A204.1 (cell line): ENCODE data around the gene FAM236D.
"Not testable (repeated sequence)": the region's sequence is repeated elsewhere in the genome, so short reads cannot be mapped to it uniquely, and the experiment has no call there.

Experiments used
- FAIRE-seq: peaks from 2 replicates; lab custom pipeline; 2012; peaks lifted over from hg19 to GRCh38; lab: Jason Lieb, UNC

Gene FAM236D

GRCh38 chrX:72808110-72808509, at the start of gene FAM236D:
Gene FAM236D, minus strand, starts transcription at chrX:72808210. Its CDS starts 100 bp downstream, at chrX:72808110.
- FAIRE-seq: not testable (repeated sequence)

- FAIRE-seq: peak; percentile 30
These were observed 29.5 kb upstream of the FAM236D start for GRCh38 chrX:72837532-72837931.

GRCh38 chrX:72830701-72831100, 22.7 kb upstream of the FAM236D start:
- FAIRE-seq: not testable (repeated sequence)

GRCh38 chrX:72790390-72790789, 17.6 kb downstream of the FAM236D start:
- not testable (repeated sequence) for FAIRE-seq

- not testable (repeated sequence) for FAIRE-seq
These were observed 19.9 kb downstream of the FAM236D start for GRCh38 chrX:72788142-72788541.

- not testable (repeated sequence) for FAIRE-seq
These were observed 24.0 kb downstream of the FAM236D start for GRCh38 chrX:72783964-72784363.

GRCh38 chrX:72783365-72783936, 24.6 kb downstream of the FAM236D start:
- not testable (repeated sequence) for FAIRE-seq

GRCh38 chrX:72782560-72782959, 25.4 kb downstream of the FAM236D start, which contains the start of gene FAM236B:
Gene FAM236B, minus strand, starts transcription at chrX:72782660. Its CDS starts 100 bp downstream, at chrX:72782560.
- FAIRE-seq: not testable (repeated sequence)

- FAIRE-seq: not testable (repeated sequence)
These were observed 29.9 kb downstream of the FAM236D start for GRCh38 chrX:72778146-72778545.

- FAIRE-seq: not testable (repeated sequence)
These were observed 30.6 kb downstream of the FAM236D start for GRCh38 chrX:72777467-72777790.

GRCh38 chrX:72776653-72777466, 31.1 kb downstream of the FAM236D start, which contains the start of gene DMRTC1B:
Gene DMRTC1B, plus strand, starts transcription at chrX:72776890. Its CDS starts 68,246 bp downstream, at chrX:72845136.
- not testable (repeated sequence) for FAIRE-seq

- FAIRE-seq: not testable (repeated sequence)
These were observed 47.6 kb downstream of the FAM236D start for GRCh38 chrX:72760454-72760853.
